ENCODE data around the gene RGMA.

RGMA gene

DNA sequence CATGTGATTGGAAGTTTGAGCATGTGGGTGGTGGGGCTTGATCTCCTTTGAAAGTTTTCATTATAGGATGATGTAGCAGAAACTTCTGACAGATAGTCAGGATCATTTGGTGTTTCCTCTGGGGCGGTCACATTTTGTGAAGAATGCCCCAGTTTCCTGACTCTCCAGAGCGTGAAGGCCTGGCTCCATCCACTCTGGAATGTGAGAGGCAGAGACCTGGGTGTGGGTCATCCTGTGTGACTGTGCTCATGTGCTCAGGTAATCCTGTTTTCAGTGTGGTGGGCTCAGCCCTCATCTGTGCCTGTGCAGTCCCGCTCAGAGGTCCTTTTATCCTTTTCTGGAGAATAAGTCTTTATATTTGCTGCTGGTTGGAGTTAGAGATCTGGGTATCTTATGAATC is 81.0 kb downstream of the RGMA start:
- no peak for DNase-seq (ENCODE audit: low read depth)
- TF ChIP-seq, protein P1, sequence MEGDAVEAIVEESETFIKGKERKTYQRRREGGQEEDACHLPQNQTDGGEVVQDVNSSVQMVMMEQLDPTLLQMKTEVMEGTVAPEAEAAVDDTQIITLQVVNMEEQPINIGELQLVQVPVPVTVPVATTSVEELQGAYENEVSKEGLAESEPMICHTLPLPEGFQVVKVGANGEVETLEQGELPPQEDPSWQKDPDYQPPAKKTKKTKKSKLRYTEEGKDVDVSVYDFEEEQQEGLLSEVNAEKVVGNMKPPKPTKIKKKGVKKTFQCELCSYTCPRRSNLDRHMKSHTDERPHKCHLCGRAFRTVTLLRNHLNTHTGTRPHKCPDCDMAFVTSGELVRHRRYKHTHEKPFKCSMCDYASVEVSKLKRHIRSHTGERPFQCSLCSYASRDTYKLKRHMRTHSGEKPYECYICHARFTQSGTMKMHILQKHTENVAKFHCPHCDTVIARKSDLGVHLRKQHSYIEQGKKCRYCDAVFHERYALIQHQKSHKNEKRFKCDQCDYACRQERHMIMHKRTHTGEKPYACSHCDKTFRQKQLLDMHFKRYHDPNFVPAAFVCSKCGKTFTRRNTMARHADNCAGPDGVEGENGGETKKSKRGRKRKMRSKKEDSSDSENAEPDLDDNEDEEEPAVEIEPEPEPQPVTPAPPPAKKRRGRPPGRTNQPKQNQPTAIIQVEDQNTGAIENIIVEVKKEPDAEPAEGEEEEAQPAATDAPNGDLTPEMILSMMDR (conservative IDR thresholded peaks at IDR 0.05; ENCODE audit: low read depth, low read length): no peak
- H3K4me3 ChIP-seq (ENCODE audit: low read depth, low read length): no peak overlapping the region

DNA sequence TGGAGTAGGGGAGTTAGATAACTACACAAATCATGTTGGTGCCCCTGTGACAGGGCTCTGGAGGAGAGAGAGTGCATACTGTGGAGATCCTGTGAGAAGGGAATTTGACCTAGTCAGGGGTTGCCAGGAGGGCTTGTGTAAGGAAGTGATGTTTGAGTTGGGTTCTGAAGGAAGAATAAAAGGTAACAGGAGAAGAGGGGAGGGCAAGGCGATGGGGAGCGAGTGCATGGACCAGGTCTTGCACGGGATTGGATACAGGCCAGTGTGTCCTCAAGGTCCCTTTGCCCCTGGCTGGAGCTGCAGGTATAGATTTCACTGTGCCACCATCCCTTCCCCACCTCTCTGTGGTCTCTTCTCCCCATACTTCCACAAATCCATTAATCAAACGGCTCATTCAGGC is 83.9 kb downstream of the RGMA start:
- no peak for DNase-seq (ENCODE audit: low read depth)
- TF ChIP-seq, protein P1 (conservative IDR thresholded peaks at IDR 0.05; ENCODE audit: low read depth, low read length): no peak
- no peak overlapping the region for H3K4me3 ChIP-seq (ENCODE audit: low read depth, low read length)

DNA sequence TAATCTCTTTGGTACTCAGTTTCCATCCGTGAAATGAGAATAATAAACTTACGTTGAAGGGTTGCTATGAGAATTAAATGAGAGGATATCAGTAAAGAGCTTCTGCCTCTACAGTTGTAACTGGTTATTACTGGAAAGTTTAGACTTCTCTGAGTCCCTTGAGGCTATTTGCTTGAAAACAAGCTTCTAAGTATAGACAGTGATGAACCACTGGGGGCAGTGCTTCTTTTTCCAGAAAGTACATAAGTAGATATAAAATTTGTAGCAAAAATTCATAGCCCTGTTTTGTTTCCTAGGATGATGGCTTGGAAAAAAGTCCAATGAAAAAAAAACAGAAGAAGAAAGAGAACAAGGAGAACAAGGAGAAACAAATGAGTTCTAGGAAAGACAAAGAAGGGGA is 87.1 kb downstream of the RGMA start:
- H3K4me3 ChIP-seq (ENCODE audit: low read depth, low read length): no peak overlapping the region
- peak; percentile 57 for DNase-seq (ENCODE audit: low read depth)
- TF ChIP-seq, protein P1 (conservative IDR thresholded peaks at IDR 0.05; ENCODE audit: low read depth, low read length): no peak

DNA sequence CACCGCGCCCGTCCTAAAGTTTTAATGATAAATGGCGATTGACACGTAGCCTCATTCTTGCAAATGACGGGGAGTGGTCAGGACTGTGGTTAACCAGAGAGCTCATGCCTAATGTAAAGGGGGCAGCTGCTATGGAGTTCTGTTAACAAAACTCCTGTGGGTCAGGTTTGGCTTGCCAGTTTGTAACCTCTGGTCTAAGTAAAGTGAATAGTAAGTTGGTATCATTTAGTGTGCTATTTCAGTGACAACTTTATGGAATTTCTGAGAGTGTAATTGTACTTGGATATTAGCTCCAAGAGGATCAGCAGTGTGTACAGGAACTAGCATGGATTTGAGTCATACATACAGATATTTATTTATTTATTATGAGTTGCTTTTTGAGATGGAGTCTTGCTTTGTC is 87.9 kb downstream of the RGMA start:
- H3K4me3 ChIP-seq (ENCODE audit: low read depth, low read length): no peak overlapping the region
- TF ChIP-seq, protein P1 (conservative IDR thresholded peaks at IDR 0.05; ENCODE audit: low read depth, low read length): no peak
- DNase-seq (ENCODE audit: low read depth): no peak

DNA sequence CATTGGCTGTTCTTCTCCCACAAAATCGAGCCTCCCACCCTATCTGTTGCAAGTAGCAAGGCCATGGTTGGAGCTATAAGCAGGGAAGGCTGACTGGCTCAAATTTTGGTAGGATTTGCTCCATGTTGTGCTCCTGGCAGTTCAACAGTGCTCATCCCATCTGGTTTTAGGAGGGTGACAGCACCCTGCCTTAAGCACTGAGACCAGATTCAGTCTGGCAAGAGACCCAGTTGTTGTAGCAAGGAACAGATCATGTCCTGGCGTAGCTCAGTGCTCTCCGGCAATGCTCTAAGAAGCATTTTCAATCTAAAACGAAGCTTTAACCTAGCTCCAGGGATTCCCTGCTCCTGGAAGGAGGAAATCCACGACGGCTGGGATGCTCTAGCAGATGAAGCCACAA is 91.2 kb downstream of the RGMA start:
- TF ChIP-seq, protein P1 (conservative IDR thresholded peaks at IDR 0.05; ENCODE audit: low read depth, low read length): no peak
- no peak overlapping the region for H3K4me3 ChIP-seq (ENCODE audit: low read depth, low read length)
- no peak for DNase-seq (ENCODE audit: low read depth)

DNA sequence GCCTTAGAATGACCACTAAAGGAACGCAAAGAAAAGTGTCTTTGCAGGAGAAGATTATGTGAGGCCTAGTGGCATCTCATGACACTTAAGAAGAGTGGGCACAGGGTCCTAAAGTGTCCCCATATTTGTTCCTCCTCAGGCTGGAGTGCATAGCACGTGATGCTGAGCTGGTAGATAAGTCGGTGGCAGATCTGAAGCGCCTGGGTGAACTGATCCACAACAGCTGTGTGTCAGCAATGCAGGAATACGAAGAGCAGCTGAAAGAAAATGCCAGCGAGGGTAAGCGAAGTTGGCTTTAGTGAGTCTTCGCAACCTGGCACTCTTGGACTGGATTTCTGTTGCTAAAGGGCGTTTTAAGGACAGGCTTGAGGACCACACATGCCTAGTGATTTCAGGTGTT is 96.3 kb downstream of the RGMA start:
- H3K4me3 ChIP-seq (ENCODE audit: low read depth, low read length): no peak overlapping the region
- TF ChIP-seq, protein P1 (conservative IDR thresholded peaks at IDR 0.05; ENCODE audit: low read depth, low read length): no peak
- no peak for DNase-seq (ENCODE audit: low read depth)

DNA sequence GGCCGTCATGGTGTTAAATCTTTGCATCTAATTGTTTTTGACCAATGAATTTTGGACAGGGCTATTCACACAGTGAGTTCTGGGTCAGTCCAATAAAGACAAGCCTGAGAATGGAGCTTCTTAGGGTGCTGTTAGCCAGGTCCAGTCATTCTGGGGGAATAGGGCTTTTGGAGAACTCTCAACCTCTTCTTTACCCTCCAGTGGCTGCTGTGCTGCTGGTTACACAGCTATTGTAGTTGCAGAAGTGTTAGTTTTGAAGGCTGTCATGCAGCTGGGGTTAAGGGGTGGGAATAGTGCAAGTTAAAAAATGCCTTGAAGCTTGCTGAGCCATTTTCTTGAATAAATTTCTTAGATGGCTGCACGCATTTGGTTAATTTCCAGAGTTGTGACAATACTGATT is 99.0 kb downstream of the RGMA start:
- no peak for DNase-seq (ENCODE audit: low read depth)
- TF ChIP-seq, protein P1 (conservative IDR thresholded peaks at IDR 0.05; ENCODE audit: low read depth, low read length): no peak
- H3K4me3 ChIP-seq (ENCODE audit: low read depth, low read length): no peak overlapping the region
